Neural progenitor cell (in vitro differentiated cells): Measurements from ENCODE around the gene IGFBP1. TPM values are rescaled to one million over a fixed set of nuclear protein-coding genes. Genes with fewer than 3 reads are reported as not detected.
A peak's percentile ranks its signal among the peaks of the same experiment; 100 is the strongest.

ENCODE experiments used
- DNase-seq: peaks from one replicate; pipeline ENCODE4 v3.0.0-alpha.2; 2016; ENCODE audit warnings: low spot score
- H2AFZ ChIP-seq: fragments of 200-600 bp; sonication (generic); replicated peaks from 2 replicates; pipeline ENCODE4 v1.6.1; 2016; ENCODE audit warnings: antibody characterized with exemption
- H3F3A ChIP-seq: fragments of 200-600 bp; sonication (generic); 2 replicates; pipeline ENCODE4 v1.6.1; 2016; ENCODE audit warnings: antibody characterized with exemption, low read depth
- H3K27ac ChIP-seq: fragments of 200-600 bp; sonication (generic); 2 replicates; pipeline ENCODE4 v1.5.1; 2016; ENCODE audit warnings: mild to moderate bottlenecking
- H3K27me3 ChIP-seq: fragments of 200-600 bp; sonication (generic); 2 replicates; pipeline ENCODE4 v1.6.1; 2016; ENCODE audit warnings: mild to moderate bottlenecking, moderate library complexity
- H3K36me3 ChIP-seq: fragments of 200-600 bp; sonication (generic); 2 replicates; pipeline ENCODE4 v1.5.1; 2016
- H3K4me1 ChIP-seq: fragments of 200-600 bp; sonication (generic); 2 replicates; pipeline ENCODE4 v1.6.1; 2016; ENCODE audit warnings: mixed run types
- H3K4me2 ChIP-seq: fragments of 200-600 bp; sonication (generic); 2 replicates; pipeline ENCODE4 v1.6.1; 2016
- H3K4me3 ChIP-seq: fragments of 200-600 bp; sonication (generic); 2 replicates; pipeline ENCODE4 v1.5.1; 2016
- H3K79me2 ChIP-seq: fragments of 200-600 bp; sonication (generic); 2 replicates; pipeline ENCODE4 v1.6.1; 2016; ENCODE audit warnings: low read depth
- H3K9ac ChIP-seq: fragments of 200-600 bp; sonication (generic); 2 replicates; pipeline ENCODE4 v1.6.1; 2016
- H3K9me3 ChIP-seq: fragments of 200-600 bp; sonication (generic); 2 replicates; pipeline ENCODE4 v1.5.1; 2016; ENCODE audit warnings: low read depth
- H4K20me1 ChIP-seq: fragments of 200-600 bp; sonication (generic); 2 replicates; pipeline ENCODE4 v1.6.1; 2016; ENCODE audit warnings: low read depth
- H3K27ac Mint-ChIP-seq: 3 replicates; pipeline ENCODE4 v1.8.0; 2021; ENCODE audit warnings: mixed read lengths
- H3K27me3 Mint-ChIP-seq: 2 replicates; pipeline ENCODE4 v1.8.0; 2022; ENCODE audit warnings: low read depth, mild to moderate bottlenecking, inconsistent platforms, moderate library complexity, mixed read lengths; ENCODE audit not compliant: insufficient read depth
- H3K36me3 Mint-ChIP-seq: 3 replicates; pipeline ENCODE4 v1.8.0; 2021; ENCODE audit warnings: mixed read lengths
- H3K4me1 Mint-ChIP-seq: 3 replicates; pipeline ENCODE4 v1.8.0; 2021; ENCODE audit warnings: mixed read lengths
- H3K4me3 Mint-ChIP-seq: 3 replicates; pipeline ENCODE4 v1.8.0; 2021; ENCODE audit warnings: mild to moderate bottlenecking, moderate library complexity, mixed read lengths
- H3K9me3 Mint-ChIP-seq: 3 replicates; pipeline ENCODE4 v1.8.0; 2020; ENCODE audit warnings: mixed read lengths
- CTCF ChIP-seq: fragments of 200-600 bp; sonication (generic); IDR thresholded peaks from 2 replicates; pipeline ENCODE4 v1.5.1; 2017; ENCODE audit warnings: antibody characterized with exemption, mild to moderate bottlenecking
- EZH2 ChIP-seq: fragments of 200-600 bp; sonication (generic); IDR thresholded peaks from 2 replicates; pipeline ENCODE4 v1.6.1; 2017; ENCODE audit warnings: antibody characterized with exemption, mild to moderate bottlenecking, moderate library complexity
- EZH2phosphoT487 ChIP-seq: fragments of 200-600 bp; sonication (generic); IDR thresholded peaks from 2 replicates; pipeline ENCODE4 v1.6.1; 2017; ENCODE audit warnings: antibody characterized with exemption
- total RNA-seq: library from RNA; depleted of rRNA; stranded (reverse); fragments of >200 nt; gene quantifications from 2 replicates; pipeline ENCODE4 v1.2.3, GENCODE V29; 2015; ENCODE audit warnings: low replicate concordance

IGFBP1 gene
- total RNA-seq, 1 donor from 2014 or later, result 0.69 TPM

- no peaks in the 10 kb centered on the region for H3K36me3 Mint-ChIP-seq
- no peak overlapping the region for H3K4me2 ChIP-seq
- no peak overlapping the region for H3K27ac ChIP-seq
- no peaks in the 10 kb centered on the region for H3K79me2 ChIP-seq
- no peaks in the 10 kb centered on the region for H4K20me1 ChIP-seq
- peaks cover 29% of the 10 kb centered on the region for H3K27me3 Mint-ChIP-seq
- no peaks in the 10 kb centered on the region for H3K36me3 ChIP-seq
- H3K27me3 ChIP-seq, result peaks cover 48% of the 10 kb centered on the region
- DNase-seq, result no peak
- H3K4me3 Mint-ChIP-seq, result no peak overlapping the region
- H3F3A ChIP-seq, result no peaks in the 10 kb centered on the region
- peaks cover 3% of the 10 kb centered on the region for H3K4me1 ChIP-seq
- no peaks in the 10 kb centered on the region for H3K9me3 Mint-ChIP-seq
- H3K4me1 Mint-ChIP-seq, result peaks cover 9% of the 10 kb centered on the region
- no peaks in the 10 kb centered on the region for H3K9me3 ChIP-seq
- no peak overlapping the region for H3K9ac ChIP-seq
- H3K27ac Mint-ChIP-seq, result no peak overlapping the region
- no peak for TF ChIP-seq EZH2phosphoT487
- TF ChIP-seq EZH2, result no peak
- no peak for TF ChIP-seq CTCF
- no peak overlapping the region for H2AFZ ChIP-seq
- no peak overlapping the region for H3K4me3 ChIP-seq
These were observed 2.9 kb upstream of the IGFBP1 start for GRCh38 chr7:45885264-45885882.

GRCh38 chr7:45886931-45887667, 1.2 kb upstream of the IGFBP1 start:
- no peak for DNase-seq
- no peak overlapping the region for H2AFZ ChIP-seq
- no peak overlapping the region for H3K9ac ChIP-seq
- no peaks in the 10 kb centered on the region for H3K36me3 ChIP-seq
- H3K4me3 ChIP-seq, result no peak overlapping the region
- no peaks in the 10 kb centered on the region for H3K79me2 ChIP-seq
- no peaks in the 10 kb centered on the region for H3K36me3 Mint-ChIP-seq
- no peak overlapping the region for H3K4me3 Mint-ChIP-seq
- no peaks in the 10 kb centered on the region for H3F3A ChIP-seq
- no peaks in the 10 kb centered on the region for H4K20me1 ChIP-seq
- no peak overlapping the region for H3K4me2 ChIP-seq
- H3K27me3 Mint-ChIP-seq, result peaks cover 29% of the 10 kb centered on the region
- TF ChIP-seq CTCF (no peak), EZH2 (no peak), EZH2phosphoT487 (no peak)
- peaks cover 54% of the 10 kb centered on the region for H3K27me3 ChIP-seq
- H3K27ac ChIP-seq, result no peak overlapping the region
- peaks cover 9% of the 10 kb centered on the region for H3K4me1 Mint-ChIP-seq
- no peaks in the 10 kb centered on the region for H3K9me3 ChIP-seq
- peaks cover 3% of the 10 kb centered on the region for H3K4me1 ChIP-seq
- no peaks in the 10 kb centered on the region for H3K9me3 Mint-ChIP-seq
- H3K27ac Mint-ChIP-seq, result no peak overlapping the region

GRCh38 chr7:45888993-45889366, 692 bp downstream of the IGFBP1 start:
- Mint-ChIP-seq H3K27me3 (peaks cover 32% of the 10 kb centered on the region), H3K4me1 (peaks cover 9% of the 10 kb centered on the region), H3K36me3 (no peaks in the 10 kb centered on the region), H3K27ac (no peak overlapping the region), H3K9me3 (no peaks in the 10 kb centered on the region), H3K4me3 (peak overlapping the region; percentile 59)
- peak overlapping the region; percentile 50 for H3K4me3 ChIP-seq
- no peak overlapping the region for H3K27ac ChIP-seq
- peaks cover 3% of the 10 kb centered on the region for H3K4me1 ChIP-seq
- peak overlapping the region; percentile 78 for H2AFZ ChIP-seq
- H3K9ac ChIP-seq, result no peak overlapping the region
- no peak for DNase-seq
- TF ChIP-seq CTCF (no peak), EZH2 (peak; percentile 19), EZH2phosphoT487 (peak; percentile 10)
- H3K36me3 ChIP-seq, result no peaks in the 10 kb centered on the region
- no peaks in the 10 kb centered on the region for H3K9me3 ChIP-seq
- H3K27me3 ChIP-seq, result peaks cover 54% of the 10 kb centered on the region
- H3K79me2 ChIP-seq, result no peaks in the 10 kb centered on the region
- peak overlapping the region; percentile 87 for H3K4me2 ChIP-seq
- no peaks in the 10 kb centered on the region for H3F3A ChIP-seq
- no peaks in the 10 kb centered on the region for H4K20me1 ChIP-seq
